Thyroid gland (tissue), 4 donors: ENCODE measurements around the gene SLC22A1. TPM values are rescaled to one million over a fixed set of nuclear protein-coding genes. Genes with fewer than 3 reads are reported as not detected.

ENCODE experiments used
- DNase-seq, 2 donors: peaks; one replicate each; pipeline ENCODE4 v3.0.0-alpha.2; 2019
- H3K27ac ChIP-seq, 3 donors: fragments of 200-600 bp; sonication (generic); 1 replicate in 2 of 3; 2 replicates in 1 of 3; pipeline ENCODE4 v1.5.1; 2016 to 2019; ENCODE audit warnings: mild to moderate bottlenecking in 1 of 3, moderate library complexity in 1 of 3
- H3K27me3 ChIP-seq: fragments of 200-600 bp; sonication (generic); one replicate; pipeline ENCODE4 v1.5.1; 2019
- H3K36me3 ChIP-seq, 2 donors: fragments of 200-600 bp; sonication (generic); one replicate each; pipeline ENCODE4 v1.5.1; 2016 to 2019
- H3K4me1 ChIP-seq, 2 donors: fragments of 200-600 bp; sonication (generic); one replicate each; pipeline ENCODE4 v1.5.1; 2017 to 2019
- H3K4me3 ChIP-seq, 3 donors: fragments of 200-600 bp; sonication (generic); replicated peaks in 1 of 3; 1 replicate in 2 of 3; 2 replicates in 1 of 3; pipeline ENCODE4 v1.5.1; 2016; ENCODE audit warnings: mild to moderate bottlenecking in 1 of 3
- H3K9me3 ChIP-seq: fragments of 200-600 bp; sonication (generic); one replicate; pipeline ENCODE4 v1.5.1; 2017
- POLR2A ChIP-seq, 2 donors: fragments of 450-650 bp; IDR thresholded peaks; one replicate each; pipeline ENCODE4 v1.6.1; 2017; ENCODE audit warnings: antibody characterized with exemption in 2 of 2, mild to moderate bottlenecking in 2 of 2, moderate library complexity in 1 of 2
- WGBS, 2 donors: methylation state at CpG; one replicate each; pipeline ENCODE4 v1.1.5; 2017; 5-methylcytosine and 5-hydroxymethylcytosine counted together
- intact Hi-C: fragments of 100-400 bp; cut with DNase I; formaldehyde crosslinking; loops from one replicate; pipeline ENCODE4 v1.15.1; 2023
- total RNA-seq, 4 donors: library from RNA; depleted of rRNA; stranded (reverse); fragments of >200 nt; gene quantifications; one replicate each; pipeline ENCODE4 v1.2.3, GENCODE V29; 2016
- TF ChIP-seq, protein P1 (sequence below), 6 experiments: fragments of 200-600 bp in 3 of 6; fragments of 450-650 bp in 3 of 6; sonication (generic) in 3 of 6; IDR thresholded peaks; one replicate each; pipeline ENCODE4 v1.5.1; 2016 to 2019; ENCODE audit warnings: antibody characterized with exemption in 6 of 6, mild to moderate bottlenecking in 2 of 6, inconsistent platforms in 1 of 6, moderate library complexity in 1 of 6

SLC22A1 gene
- total RNA-seq, 4 donors from 2014 or later = 2.0 to 4.8 (median 3.7) TPM

DNA sequence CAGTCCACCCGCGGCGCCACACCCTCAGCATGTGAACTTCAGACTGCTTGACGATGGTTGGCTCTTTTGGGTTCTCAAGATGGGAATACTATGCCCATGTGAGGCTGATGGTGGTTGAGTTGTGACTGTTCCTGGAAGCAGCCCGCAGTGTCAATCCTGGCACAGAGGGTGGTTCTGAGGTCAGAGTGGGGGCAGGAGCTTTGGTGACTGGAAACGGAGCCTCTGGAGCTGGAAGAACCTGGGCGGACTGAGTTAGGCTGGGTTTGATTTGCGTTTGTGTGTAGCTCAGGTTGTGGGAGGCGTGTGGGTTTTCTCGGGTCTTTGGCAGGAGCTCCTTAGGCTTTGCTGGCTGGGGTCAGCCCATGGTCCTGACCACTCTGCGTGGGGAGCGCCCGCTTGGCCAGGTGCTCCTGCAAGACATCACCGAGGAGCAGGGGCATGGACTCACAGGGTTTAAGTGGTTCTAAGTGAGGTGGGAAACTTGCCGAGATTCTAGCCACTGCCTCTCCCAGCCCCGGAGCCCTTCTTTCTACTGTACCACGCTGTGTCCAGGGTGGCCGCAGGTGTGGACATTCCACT, 37.3 kb upstream of the SLC22A1 start:
- peaks cover 73 to 87% of the 10 kb centered on the region in 2 donors for H3K36me3 ChIP-seq
- no peaks in the 10 kb centered on the region for H3K9me3 ChIP-seq
- H3K27ac ChIP-seq = no peak overlapping the region
- no peaks in the 10 kb centered on the region for H3K4me1 ChIP-seq
- no peak for DNase-seq
- no peaks in the 10 kb centered on the region for H3K27me3 ChIP-seq
- no peak overlapping the region for H3K4me3 ChIP-seq
- intact Hi-C loops = no loop called here
- no peak for TF ChIP-seq POLR2A (IDR thresholded peaks at IDR 0.05)
- TF ChIP-seq, protein P1, sequence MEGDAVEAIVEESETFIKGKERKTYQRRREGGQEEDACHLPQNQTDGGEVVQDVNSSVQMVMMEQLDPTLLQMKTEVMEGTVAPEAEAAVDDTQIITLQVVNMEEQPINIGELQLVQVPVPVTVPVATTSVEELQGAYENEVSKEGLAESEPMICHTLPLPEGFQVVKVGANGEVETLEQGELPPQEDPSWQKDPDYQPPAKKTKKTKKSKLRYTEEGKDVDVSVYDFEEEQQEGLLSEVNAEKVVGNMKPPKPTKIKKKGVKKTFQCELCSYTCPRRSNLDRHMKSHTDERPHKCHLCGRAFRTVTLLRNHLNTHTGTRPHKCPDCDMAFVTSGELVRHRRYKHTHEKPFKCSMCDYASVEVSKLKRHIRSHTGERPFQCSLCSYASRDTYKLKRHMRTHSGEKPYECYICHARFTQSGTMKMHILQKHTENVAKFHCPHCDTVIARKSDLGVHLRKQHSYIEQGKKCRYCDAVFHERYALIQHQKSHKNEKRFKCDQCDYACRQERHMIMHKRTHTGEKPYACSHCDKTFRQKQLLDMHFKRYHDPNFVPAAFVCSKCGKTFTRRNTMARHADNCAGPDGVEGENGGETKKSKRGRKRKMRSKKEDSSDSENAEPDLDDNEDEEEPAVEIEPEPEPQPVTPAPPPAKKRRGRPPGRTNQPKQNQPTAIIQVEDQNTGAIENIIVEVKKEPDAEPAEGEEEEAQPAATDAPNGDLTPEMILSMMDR (IDR thresholded peaks at IDR 0.05) = no peak
- WGBS, 2 donors = 95 to 97% methylated on average over 16 to 18 of the region's 18 CpGs

DNA sequence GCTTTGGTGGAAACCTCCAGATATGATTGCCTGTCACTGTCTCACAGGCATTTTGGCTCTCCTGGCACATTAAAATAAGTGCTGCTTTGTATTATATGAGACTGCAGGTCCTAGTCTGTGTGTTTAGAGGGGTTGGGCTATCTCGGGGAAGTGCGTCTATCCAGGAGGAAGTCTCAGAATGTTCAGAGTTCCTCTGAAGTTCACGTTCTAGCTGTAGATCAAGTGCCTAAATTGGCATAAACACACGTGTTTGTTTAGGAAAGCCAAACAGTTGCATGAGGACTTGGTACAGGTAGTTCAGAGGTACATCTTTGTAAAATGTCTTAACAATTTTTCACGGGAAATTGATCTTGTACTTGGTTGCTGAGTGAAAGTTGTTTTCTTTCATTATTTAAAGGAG, 36.4 kb upstream of the SLC22A1 start:
- intact Hi-C loops = no loop called here
- no peaks in the 10 kb centered on the region for H3K4me1 ChIP-seq
- DNase-seq = no peak
- no peak overlapping the region for H3K27ac ChIP-seq
- peaks cover 74 to 87% of the 10 kb centered on the region in 2 donors for H3K36me3 ChIP-seq
- 75 to 84% methylated on average over 5 of the region's 5 CpGs for WGBS, 2 donors
- no peaks in the 10 kb centered on the region for H3K9me3 ChIP-seq
- TF ChIP-seq POLR2A (IDR thresholded peaks at IDR 0.05) = no peak
- TF ChIP-seq, protein P1 (IDR thresholded peaks at IDR 0.05) = no peak
- no peak overlapping the region for H3K4me3 ChIP-seq
- no peaks in the 10 kb centered on the region for H3K27me3 ChIP-seq

DNA sequence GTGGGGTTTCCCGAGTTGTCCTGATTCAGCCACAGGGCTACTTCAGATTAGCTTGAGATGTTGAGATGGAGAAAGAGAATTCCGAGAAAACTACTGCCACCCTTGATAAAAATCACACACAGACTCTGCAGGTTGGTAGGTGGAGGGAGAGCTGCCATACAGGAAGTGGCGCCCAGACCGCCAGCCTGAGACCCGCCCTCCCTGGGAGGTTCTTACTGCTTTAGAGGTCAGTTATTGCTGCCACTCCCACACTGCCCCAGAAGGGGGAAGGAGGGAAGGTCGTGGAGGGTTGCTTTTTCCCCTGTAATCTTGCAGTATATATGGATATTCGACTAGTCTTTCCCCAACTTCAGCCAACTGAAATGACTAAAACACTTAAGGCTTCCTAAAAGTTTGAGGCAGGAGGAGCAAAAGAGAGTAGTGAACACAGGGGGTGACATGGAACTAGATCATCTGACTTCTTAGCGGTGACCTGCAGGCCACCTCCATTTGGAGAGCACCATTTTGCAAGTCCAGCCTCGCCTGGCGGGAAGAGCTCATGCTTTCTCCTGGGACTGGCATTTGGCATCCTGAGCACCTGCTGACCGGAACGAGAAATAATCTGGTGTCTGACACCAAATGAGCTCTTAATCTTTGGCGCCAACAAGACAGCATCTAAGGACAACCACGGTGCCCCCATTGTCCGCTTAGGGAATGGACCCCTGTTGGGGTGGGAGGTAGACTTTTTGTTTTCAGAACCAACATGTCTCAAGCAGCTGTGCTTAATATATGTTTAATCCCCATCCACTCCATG, 35.7 kb upstream of the SLC22A1 start:
- intact Hi-C loops = no loop called here

DNA sequence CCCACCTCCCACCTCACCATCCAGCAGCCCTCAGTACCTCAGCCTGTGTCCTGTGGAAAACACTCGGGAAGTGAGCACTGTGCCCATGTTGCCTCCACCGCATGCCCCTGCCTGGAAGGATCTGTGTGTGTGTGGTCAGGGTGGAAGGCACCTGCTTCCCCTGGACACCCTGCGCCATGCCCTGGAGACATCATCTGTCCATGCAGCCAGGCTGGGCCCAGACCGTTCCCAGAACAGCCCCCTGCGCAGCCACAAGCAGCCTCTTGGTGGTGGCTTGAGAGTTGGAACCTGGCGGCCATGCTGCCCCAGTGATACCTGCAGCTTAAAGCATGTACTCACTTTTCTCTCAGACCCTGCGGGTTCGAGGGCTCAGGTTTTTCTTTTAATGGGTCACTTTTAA, 34.9 kb upstream of the SLC22A1 start:
- intact Hi-C loops = no loop called here
- H3K27me3 ChIP-seq = no peaks in the 10 kb centered on the region
- no peak overlapping the region for H3K27ac ChIP-seq
- peaks cover 69 to 84% of the 10 kb centered on the region in 2 donors for H3K36me3 ChIP-seq
- H3K4me3 ChIP-seq = no peak overlapping the region
- H3K9me3 ChIP-seq = no peaks in the 10 kb centered on the region
- H3K4me1 ChIP-seq = no peaks in the 10 kb centered on the region
- 96 to 98% methylated on average over 8 of the region's 8 CpGs for WGBS, 2 donors
- DNase-seq = no peak
- TF ChIP-seq POLR2A (IDR thresholded peaks at IDR 0.05) = no peak
- TF ChIP-seq, protein P1 (IDR thresholded peaks at IDR 0.05) = no peak

More for the DNA sequence above, 35.7 kb upstream of the SLC22A1 start:
- no peak overlapping the region for H3K4me3 ChIP-seq
- no peaks in the 10 kb centered on the region for H3K27me3 ChIP-seq
- 91 to 93% methylated on average over 15 of the region's 15 CpGs for WGBS, 2 donors
- no peaks in the 10 kb centered on the region for H3K9me3 ChIP-seq
- no peak overlapping the region for H3K27ac ChIP-seq
- no peak for TF ChIP-seq POLR2A (IDR thresholded peaks at IDR 0.05)
- TF ChIP-seq, protein P1 (IDR thresholded peaks at IDR 0.05) = no peak
- H3K36me3 ChIP-seq = peaks cover 77 to 87% of the 10 kb centered on the region in 2 donors
- DNase-seq = no peak
- H3K4me1 ChIP-seq = no peaks in the 10 kb centered on the region
